ENCODE data around the gene ZNF688.
A peak's percentile ranks its signal among the peaks of the same experiment; 100 is the strongest.
"Not testable (repeated sequence)": the region's sequence is repeated elsewhere in the genome, so short reads cannot be mapped to it uniquely, and the experiment has no call there.

The ZNF688 gene
- total RNA-seq = 1.3 to 8.9 (median 3.6) reads per million in 17 experiments

DNA sequence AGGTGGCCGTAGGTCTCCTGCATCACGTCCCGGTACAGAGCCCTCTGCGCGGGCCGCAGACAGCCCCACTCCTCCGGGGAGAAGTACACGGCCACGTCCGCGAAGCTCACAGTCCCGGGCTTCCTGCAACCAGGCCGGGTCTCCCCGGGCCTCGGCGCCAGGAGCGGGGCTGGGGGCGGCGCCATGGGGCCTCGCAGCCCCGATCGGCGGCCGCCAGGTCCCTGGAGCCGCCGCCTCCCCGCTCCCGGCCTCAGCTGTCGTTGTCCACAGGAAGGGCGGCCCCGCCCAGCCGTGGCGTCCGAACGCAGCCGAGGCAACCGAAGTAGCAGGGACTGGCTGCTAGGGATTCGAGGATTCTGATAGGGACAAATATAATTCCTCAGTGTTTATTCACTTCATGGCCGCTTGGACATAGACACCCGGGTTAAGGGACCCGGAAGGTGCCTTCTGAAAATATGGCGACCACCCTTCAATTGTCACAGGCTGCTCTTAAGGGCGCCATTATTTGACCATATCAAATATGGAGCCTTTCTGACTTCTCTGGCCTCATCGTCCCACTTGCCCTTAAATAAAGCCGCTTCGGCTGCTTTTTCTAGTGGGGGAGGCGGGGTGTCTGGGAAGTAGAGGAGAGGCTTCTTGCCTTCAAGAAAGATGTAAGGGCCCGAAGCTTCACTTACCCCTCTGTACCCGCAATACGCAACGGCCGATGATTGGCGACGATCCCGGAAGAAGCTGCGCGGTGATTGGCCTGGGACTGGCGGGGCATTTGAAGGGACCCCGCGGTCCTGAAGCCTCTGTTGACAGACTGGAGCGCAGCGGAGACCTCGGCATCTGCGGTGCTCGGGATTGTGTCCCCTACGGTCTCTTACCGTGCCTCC is at the start of gene ZNF688:
TSS of gene ZNF688 (minus strand) at position 270 of the 878 bp plus-strand sequence. CDS start at position 185, 85 bp downstream.
- peak; percentile 93 to 97 (median 96) for DNase-seq

DNA sequence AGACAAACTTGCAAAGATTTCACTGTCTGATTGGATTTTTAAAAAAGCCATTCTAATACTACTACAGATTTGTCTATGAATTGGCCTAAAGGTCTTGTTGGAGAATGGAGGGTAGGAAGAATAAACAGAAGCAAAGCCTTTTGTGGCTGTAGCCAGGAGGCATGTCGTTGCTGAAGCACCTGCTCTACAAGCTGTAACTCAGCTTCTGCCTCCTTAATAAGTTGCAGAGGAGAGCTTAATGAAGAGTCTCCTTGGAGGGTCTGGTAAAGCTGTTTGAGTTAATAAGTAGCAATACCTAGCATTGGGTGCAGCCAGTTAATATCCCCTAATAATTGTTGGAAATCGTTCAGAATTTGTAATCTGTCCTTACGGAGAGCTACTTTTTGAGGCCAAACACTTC is 48.7 kb upstream of the ZNF688 start:
- no peak for DNase-seq

DNA sequence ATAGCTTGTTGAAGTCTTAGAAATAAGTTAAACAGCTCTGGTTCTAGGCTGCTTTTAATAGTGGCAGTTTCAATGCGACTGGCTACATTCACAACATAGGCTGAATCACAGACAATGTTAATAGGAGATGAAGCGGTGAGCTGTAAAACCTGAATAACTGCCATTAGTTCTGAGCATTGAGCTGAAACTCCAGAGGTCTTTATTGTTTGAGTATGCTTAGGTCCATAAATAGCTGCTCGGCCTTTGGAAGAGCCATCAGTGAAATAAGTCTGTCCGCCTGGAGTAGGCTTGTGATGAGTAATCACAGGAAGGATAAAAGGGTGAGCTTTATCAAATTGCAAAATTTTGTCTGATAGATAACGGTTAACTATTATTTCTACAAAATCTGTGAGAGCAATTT is 48.1 kb upstream of the ZNF688 start:
- no peak for DNase-seq

DNA sequence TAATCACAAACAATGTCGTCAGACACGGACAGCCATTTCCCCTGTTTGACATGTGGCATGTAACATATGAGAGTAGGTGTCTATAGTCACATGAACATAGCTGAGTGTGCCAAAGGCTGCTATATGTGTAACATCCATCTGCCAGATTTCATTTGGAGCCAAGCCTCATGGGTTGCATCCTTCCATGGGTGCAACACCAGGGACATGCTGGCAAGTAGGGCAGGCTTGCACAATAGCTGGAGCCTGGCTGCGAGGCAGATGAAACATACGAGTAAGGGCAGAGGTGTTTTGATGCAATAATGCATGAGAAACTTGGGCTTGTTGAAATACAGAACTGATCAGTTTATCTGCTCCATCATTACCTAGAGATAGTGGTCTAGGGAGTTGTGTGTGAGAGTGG is 47.7 kb upstream of the ZNF688 start:
- peak in 2 of 4 experiments; percentile 45 to 52 for DNase-seq

DNA sequence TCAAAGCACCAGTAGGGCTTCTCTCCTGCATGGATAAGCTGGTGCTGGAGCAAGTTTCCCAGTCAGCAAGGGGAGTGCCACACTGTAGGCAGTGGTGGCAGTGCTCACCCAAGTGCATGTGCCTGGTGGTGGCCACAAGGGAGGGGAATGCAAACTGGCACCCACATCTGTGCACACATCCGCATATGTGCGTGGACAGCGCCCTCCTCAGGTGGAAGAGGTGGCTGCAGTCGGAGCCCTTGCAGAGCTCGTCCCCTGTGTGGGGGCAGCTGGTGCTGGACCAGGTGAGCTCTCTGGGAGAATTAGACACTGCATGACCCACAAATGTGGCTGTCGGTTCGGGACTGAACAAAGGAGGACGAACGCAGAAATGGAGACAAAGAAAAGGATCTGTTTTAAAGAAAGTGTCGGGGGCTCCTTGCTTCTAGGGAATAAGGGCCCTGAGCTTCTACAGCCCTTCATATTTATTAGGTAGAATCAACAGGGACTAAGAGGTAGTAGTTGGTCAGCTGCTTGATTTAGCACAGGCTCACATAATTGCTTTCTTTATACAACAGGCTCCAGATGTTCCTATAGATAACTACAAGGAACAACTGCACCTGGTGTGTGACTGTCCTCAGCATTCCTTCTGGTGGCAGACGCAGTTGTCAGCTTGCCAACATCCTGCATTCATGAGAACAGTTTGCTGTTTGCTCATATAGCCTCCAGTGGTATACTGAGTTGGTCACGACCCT is 44.0 kb upstream of the ZNF688 start:
- peak; percentile 82 to 90 (median 82) for DNase-seq

DNA sequence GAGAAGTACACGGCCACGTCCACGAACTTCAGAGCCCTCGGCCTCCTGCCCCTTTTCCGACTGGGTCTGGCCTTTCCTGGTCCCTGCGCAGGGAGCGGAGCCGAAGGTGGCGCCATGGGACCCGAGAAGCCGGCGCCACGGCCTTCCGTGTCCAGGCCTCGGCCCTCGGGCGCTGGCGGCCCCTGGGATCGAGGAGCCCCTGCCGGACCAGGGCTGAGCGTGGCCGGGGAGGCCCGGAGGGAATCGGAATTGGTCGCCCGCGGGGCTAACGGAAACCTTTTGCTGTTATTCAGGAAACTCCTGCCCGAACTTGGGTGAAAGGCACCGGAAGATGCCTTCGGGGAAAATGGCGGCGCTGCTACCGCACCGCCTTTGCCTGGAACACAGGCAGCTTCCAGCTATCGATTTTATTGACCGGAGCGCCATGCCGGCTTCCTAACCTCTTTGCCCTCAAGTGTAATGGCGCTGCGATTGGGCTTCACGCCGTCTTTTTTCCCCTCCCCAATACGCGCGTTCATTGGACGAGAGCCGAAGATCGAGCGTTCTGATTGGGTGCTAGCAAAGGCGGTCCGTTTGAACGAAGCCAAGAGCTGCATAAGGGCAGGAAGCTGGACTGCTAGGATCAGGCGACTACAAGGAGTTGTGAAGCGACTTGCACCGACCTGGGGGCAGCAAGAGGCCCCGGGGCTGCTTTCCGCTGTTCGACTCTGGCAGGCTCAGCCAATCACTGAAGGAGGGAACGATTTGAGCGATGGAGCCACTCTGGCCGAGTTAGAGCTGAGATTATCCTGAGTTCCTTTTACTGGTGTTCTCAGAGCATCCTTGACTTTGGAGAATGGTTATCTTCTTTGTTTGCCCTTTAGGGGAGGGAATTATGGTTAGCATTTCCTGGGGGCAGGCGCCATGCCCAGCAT is 38.7 kb upstream of the ZNF688 start, which contains the start of gene ZNF689:
TSS of gene ZNF689 (minus strand) at position 464 of the 914 bp plus-strand sequence. CDS start at position 116, 348 bp downstream.
- DNase-seq = peak; percentile 96 to 98 (median 98)

DNA sequence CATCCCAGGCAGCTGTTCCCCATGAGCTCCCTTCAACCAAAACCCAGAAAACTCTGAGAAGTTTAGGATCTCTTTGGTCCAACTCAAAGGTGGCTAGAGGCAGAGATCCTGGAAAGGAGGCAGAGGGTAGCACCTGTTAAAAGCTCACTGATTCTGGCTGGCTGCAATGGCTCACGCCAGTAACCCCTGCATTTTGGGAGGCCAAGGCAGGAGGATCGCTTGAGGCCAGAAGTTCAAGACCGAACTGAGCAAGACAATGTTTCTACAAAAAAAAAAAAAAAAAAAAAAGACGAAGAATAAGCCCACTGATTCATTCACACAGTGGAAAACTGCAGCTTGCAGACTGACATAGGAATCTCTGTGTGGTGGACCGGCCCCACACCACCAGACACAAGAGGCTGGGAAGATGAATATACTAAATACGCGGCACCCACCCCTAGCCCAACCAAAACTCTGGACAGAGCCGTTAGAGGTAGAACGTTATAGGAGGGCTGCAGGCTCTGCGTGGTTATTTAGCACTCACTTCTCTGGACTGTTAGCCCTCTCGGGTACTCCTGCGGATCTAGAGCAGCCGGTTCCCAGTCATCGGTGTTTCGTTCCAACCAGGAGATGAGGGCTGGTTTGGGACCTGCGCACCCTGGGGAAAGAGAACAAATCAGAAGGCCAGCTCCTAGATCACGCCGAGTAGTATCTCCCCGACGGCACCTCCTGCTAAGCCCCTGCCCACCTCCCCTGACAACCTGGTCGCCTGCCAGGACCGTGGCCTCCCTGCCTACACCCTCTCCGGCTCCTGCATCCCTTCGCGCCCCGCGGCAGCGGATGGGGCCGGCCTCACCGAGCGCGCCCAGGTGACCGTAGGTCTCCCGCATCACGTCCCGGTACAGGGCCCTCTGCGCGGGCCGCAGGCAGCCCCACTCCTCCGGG is 37.8 kb upstream of the ZNF688 start:
- DNase-seq = peak in 1 of 4 experiments; percentile 11

DNA sequence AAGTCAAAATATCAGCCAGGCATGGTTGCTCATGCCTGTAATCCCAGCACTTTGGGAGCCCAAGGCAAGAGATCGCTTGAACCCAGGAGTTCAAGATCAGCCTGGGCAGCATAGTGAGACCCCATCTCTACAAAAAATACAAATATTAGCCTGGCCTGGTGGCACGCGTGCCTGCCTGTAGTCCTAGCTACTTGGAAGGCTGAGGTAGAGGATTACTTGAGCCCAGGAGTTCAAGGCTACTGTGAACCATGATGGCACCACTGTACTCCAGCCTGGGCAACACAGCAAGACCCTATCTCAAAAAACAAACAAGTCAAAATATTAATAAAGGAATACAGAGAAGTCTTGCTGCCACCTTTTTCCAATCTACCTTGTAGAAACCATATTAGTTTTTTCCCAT is 34.5 kb upstream of the ZNF688 start:
- DNase-seq = no peak

DNA sequence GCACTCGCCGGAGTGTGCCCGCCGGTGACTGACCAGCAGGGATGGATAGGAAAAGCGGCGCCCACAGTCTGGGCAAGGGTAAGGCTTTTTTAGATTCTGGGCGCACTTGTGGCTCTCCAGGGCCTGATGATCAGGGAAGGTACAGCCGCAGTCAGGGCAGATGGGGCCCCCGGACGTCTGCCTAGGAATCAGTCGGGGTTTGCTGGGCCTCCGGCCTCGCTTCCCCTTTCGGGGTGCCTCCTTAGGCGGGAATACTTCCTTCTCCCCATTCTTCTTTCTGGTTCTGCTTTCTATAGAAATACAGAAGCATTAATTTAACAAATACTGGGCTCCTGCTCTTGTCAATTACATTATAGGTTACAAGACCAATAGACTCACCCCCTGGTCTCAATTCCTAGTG is 33.6 kb upstream of the ZNF688 start:
- DNase-seq = peak; percentile 62 to 80 (median 78)

DNA sequence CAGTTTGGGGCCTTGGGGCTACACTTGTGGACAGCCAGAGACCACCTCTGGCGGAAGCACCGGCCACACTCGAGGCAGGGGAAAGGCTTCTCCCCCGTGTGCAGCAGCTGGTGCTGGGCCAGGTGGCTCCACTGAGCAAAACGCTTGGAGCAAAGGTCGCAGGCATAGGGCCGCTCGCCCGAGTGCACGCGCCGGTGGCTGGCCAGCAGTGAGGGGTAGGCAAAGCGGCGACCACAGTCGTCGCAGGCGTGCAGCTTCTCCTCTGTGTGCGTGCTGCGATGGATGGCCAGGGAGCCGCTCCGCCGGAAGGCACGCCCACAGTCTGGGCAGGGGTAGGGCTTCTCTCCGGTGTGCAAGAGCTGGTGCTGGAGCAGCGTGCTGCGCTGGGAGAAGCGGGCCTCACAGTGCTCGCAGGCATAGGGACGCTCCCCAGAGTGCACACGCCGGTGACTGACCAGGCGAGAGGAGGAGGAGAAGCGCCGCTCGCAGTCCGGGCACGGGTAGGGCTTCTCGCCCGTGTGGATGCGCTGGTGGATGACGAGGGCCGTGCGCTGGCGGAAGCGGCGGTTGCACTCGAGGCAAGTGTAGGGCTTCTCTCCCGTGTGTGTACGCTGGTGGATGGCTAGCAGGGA is 32.9 kb upstream of the ZNF688 start:
- DNase-seq = no peak

DNA sequence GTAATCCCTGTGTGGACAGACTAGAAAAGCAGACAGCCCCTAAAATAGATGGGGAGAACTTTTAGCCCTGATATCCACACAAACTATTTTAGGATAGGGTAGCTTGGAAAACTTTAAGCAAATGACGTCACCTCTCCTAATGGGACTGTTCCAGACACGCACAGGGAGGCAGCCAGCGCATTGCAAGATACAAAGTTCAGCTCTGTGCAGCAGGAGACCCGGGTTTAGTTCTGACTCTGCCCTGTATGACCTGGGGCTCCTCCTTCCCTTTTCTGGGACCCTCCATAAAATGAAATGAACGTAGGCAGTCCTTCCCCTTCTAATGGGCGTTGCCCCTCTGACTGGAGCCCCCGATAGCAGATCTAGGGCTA is 32.4 kb upstream of the ZNF688 start:
- DNase-seq = no peak

DNA sequence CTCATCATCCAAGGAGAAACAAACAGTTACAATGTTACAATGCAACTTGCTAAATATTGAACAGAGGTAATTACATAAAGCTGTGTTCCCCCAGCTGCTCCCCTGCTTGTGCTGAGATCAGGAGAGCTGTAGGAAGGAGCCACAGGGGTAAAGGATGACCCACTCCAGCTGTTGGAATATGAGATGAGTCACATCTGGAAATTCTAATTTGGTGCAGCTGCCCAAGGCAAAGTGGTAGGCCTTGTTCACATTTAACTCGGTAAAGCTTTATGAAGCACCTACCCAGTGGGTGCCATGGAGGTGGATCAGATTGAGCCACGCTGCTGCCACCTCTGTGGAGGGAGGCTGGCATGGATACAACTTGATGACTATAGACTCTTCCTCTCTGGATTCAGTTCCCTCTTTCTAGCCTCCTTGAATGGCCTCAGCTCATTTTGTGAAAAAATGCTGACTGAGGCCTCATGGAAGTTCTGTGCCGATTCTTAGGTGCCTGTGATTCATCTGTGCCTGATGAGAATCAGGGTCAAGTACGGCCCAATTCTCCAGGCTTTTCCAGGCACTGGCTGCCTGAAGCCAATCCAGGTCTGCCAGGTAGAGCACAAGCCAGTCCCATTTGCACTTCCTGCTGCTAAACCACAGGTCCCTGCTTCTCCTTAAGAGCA is 31.2 kb upstream of the ZNF688 start:
- DNase-seq = peak; percentile 63 to 84 (median 76)

DNA sequence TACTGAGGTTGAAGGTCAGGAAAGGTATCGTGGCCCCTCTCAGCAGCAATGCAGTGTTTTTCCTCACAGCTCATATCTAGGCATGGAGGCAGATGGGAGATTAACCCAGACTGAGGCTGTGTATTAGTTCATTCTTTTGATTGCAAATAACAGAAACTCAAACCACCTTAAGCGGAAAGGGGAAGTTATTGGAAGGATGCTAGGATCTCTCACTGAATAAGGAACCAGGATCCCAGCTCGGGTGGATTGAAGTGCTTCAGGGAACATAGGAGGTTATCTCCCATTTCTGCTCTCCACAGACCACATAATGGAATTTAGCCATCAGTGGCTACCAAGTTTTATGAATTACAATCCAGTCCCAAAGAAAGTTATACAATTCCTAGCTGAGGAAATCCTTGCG is 30.5 kb upstream of the ZNF688 start:
- peak; percentile 49 to 75 (median 65) for DNase-seq

DNA sequence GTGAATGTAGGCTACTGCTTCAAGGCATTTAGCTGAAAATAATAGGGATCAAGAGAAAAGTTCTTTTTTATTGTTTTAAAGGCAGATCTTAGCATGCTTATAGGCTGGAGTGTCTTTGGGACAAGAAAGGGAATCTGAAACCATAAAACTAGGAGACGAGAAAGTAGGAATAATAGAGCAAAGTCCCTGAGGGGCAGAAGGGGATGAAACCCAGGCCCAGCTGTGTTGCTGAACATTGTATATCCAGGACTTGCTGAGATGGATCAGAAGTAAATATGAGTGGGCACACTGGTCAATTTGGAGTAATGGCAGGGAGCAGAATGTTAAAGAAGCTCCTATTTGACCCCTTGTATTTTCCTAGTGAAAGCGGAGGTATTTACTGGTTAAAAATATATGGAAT is 29.4 kb upstream of the ZNF688 start:
- no peak for DNase-seq

DNA sequence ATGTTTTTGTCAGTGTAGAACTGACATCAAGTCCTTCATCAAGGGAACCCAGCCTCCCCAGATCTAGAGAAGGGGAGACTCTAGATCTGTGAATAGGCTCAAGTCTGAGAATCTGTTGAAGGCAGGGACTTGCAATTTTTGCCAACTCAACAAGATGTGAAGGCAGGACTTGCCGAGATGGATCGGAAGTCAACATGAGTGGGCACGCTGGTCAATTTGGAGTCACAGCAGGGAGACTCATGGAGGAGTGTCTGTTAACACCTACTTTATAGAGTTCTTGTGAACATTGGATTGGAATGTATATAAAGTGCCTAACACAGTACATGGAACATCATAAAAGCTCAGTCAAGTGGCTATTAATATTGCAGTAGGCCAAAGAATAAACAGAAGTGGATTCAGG is 28.7 kb upstream of the ZNF688 start:
- no peak for DNase-seq

DNA sequence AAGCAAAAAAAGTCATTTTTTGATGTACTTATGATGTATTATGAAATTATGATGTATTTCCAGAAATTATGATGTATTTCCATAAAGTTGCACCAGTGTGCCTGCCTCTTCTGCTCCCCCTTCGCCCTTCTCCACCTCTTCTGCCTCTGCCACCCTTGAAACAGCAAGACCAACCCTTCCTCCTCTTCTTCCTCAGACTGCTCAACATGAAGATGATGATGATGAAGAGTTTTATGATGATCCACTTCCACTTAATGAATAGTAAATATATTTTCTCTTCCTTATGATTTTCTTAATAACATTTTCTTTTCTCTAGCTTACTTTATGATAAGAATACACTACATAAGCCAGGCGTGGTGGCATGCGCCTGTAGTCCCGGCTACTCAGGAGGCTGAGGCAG is 21.4 kb upstream of the ZNF688 start:
- DNase-seq = no peak

DNA sequence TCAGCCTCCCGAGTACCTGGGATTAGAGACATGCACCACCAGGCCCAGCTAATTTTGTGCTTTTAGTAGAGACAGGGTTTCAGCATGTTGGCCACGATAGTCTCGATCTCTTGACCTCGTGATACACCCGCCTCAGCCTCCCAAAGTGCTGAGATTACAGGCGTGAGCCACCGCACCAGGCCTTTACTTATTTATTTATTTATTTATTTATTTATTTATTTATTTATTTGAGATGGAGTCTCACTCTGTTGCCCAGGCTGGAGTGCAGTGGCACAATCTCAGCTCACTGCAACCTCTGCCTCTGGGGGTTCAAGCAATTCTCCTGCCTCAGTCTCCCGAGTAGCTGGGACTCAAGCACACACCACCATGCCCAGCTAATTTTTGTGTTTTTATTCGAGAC is 19.4 kb upstream of the ZNF688 start:
- DNase-seq = not testable (repeated sequence)

DNA sequence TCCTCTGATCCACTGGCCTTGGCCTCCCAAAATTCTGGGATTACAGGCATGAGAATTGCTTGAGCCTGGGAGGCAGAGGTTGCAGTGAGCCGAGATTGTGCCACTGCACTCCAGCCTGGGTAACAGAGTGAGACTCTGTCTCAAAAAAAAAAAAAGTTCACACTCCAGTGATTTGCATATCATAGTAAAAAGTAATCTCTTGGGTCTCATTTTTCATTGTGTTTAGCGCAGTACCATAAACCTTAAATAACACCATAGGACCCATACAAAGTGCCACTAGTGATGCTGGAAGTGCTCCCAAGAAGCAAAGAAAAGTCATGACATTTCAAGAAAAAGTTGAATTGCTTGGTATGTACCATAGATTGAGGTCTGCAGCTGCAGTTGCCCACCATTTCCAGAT is 18.1 kb upstream of the ZNF688 start:
- DNase-seq = not testable (repeated sequence)

DNA sequence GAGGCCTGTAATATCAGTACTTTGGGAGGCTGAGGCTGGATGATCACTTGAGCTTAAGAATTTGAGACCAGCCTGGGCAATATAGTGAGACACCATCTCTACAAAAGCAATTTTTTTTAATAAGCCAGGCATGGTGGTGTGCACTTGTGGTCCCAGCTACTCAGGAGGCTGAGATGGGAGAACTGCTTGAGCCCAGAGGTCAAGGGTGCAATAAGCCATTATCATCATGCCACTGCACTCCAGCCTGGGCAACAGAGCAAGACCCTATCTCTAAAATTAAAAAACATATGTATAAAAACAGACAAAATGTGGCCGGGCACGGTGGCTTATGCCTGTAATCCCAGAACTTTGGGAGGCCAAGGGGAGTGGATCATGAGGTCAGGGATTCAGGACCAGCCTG is 17.1 kb upstream of the ZNF688 start:
- DNase-seq = no peak

Data from suppressor macrophage (primary cell).